GM12874 (cell line): Measurements from ENCODE around the gene EIF5A.

Experiments used
- TF ChIP-seq, protein P1 (sequence below): IDR thresholded peaks from 2 replicates; pipeline ENCODE4 v1.5.1; 2011; ENCODE audit warnings: low read depth, mild to moderate bottlenecking, control low read depth, low read length, moderate library complexity; ENCODE audit not compliant: insufficient read depth

EIF5A gene

DNA sequence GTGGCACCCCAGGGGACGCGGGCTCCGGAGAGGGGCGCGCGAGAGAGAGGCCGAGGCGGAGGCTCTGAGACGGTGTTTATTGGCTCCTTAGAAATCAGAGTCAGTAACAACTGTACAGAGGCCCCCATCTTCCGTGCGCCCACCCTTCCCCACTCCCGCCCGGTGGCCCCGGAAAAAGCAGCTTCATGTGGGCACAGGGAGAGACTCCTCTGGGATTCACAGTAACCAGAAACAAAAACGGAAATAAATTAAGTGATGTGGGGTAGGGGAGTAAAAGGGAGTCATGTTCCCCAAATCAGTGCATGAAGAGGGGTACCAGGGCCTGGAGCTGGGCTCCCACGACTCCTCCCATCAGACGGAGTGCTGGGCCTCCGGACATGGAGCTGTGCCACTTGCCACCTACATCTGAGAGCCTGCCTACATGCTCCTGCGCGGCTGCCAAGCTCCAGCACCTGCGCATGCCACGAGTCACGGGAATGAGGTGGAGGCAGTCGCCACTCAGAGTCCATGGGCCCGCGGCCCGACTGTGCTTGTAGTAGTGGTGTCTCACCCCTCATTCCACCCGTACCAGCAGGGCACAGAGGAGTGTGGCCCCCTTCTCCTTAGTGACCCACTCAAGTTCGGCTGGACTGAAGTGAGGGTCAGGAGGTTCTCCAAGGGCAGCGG, 8.3 kb downstream of the EIF5A start:
- TF ChIP-seq, protein P1, sequence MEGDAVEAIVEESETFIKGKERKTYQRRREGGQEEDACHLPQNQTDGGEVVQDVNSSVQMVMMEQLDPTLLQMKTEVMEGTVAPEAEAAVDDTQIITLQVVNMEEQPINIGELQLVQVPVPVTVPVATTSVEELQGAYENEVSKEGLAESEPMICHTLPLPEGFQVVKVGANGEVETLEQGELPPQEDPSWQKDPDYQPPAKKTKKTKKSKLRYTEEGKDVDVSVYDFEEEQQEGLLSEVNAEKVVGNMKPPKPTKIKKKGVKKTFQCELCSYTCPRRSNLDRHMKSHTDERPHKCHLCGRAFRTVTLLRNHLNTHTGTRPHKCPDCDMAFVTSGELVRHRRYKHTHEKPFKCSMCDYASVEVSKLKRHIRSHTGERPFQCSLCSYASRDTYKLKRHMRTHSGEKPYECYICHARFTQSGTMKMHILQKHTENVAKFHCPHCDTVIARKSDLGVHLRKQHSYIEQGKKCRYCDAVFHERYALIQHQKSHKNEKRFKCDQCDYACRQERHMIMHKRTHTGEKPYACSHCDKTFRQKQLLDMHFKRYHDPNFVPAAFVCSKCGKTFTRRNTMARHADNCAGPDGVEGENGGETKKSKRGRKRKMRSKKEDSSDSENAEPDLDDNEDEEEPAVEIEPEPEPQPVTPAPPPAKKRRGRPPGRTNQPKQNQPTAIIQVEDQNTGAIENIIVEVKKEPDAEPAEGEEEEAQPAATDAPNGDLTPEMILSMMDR: no peak

DNA sequence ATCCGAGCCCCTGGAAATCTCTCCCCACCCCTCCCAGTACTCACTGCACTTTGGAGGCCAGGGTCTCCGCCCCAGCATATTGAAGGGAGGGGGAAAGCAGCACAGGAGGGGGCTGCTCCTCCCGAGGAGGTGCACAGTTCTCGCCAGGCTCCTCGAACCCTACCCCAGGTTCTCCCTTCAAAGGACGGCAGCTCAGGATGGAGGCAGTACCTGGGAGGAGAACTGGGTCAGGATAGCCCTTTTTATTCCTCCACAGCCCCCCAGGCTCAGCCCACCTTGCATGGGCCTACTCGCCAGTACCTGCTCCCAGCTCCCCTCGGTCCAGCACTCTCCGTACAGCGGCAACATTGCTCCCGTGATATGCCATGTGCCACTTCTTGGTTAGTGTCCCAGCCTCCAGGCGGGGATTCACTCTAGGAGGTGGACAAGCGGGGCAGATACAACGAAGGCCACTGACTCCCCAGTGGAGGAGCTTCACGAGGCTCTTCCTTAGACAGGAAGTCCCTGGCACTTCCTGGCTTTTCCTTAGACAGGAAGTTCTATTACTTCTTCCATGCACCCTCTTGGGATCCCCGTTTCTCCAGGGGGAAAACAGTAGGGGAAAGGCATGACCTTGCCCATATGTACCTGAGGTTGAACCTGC, 9.9 kb downstream of the EIF5A start:
- TF ChIP-seq, protein P1: no peak

- TF ChIP-seq, protein P1: no peak
These were observed 10.9 kb downstream of the EIF5A start for GRCh38 chr17:7318121-7318860.

DNA sequence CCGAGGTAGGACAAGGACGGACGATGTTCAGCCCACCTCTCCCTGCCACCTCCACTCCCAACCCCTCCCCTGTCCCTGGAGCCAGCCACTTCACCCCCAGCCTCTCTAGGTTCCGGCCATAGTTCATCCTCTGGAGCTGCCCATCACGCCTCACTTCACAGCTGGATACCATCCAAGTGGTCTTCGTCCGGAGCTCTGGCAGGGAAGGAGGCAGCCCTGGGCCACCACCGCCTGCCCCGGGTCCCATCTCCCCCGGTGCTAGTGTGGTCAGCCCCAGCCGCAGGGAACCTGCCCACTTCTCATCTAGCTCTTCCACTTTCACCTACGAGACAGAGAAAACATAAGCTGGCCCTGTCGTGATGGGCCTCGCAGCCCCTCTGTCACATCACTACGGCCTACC, 14.0 kb downstream of the EIF5A start:
- TF ChIP-seq, protein P1: no peak

DNA sequence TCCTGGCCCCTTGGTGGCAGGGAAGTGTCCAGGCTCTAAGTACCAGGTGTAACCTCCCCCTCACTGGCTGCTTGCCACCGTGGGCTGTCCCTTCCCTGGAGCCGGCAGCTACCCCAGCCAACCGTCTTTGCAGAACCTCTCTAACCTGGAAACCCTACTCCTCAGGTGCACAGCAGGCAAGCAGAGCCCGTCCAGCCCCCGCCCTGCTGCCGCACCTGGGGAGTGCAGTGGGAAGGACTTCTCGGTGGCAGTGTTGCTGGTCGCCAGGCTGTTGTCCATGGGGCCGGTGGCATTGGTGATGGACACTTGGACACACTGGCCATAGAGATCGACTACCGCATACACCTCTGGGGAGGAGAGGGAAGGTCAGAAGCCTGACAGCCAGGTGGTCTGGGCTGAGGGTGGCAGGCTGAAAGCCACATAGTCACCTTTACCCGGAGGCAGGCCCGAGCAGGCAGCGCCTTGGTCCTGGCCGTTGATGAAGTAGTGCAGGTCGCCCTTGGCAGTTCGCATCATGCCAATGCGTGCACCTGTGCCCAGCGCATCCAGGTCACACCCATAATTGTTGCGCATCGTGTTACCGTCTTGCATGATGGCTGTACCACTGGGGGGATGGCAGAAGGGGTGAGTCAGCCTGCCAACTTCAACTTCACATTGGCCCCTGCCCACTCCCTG, 15.2 kb downstream of the EIF5A start:
- TF ChIP-seq, protein P1: no peak

DNA sequence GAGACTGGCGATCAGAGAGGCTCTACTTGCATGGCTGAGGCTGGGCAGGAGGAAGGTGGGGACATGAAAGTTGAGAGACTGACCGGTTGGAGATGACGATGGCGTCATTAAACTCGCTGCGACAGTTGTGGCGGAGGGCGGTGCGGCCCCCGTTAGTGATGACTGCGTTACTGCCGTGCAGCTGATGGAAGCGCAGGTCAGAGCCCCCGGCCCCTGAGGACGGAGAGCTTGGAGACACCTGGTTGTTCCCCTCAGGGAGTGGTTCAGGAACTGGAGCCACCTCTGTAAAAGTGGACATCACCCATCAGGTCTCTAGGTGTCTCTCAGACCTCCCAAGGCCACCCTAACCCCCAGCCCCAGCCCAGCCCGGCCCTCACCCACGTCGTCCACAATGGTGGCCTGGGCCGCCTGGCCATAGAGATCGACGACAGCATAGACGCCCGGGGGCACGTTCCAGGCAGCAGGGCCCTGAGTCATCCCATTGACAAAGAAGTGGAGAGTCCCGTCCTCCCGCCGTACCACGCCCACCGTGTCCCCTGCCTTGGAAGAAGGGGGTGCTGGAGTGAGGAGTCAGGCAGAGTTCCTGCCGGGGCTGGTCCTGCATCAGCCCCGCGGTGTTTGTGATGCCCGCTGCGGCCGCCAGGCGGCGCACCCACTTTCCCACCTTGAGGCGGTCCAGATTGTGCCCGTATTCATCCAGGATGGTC, 16.5 kb downstream of the EIF5A start:
- TF ChIP-seq, protein P1: peak; percentile 98
